Stimulated activated CD8-positive, alpha-beta memory T cell treated with anti-CD3 and anti-CD28 coated beads, Interleukin-7, amount 100 ng/mL, for 4 hours (primary cell): ENCODE results near the gene HOXA3.

ENCODE experiments used
- DNase-seq, 2 donors: peaks; one replicate each; pipeline ENCODE4 v3.0.0-alpha.2; 2020; ENCODE audit warnings: low read depth in 2 of 2

Gene HOXA3

GRCh38 chr7:27103489-27104226 lies 48.7 kb downstream of the HOXA3 start:
- DNase-seq: no peak

GRCh38 chr7:27102581-27103442 lies 49.6 kb downstream of the HOXA3 start, which contains the start of gene HOXA2:
HOXA2 (minus strand) TSS chr7:27102683; CDS start chr7:27102500, 183 bp downstream.
- DNase-seq: no peak

GRCh38 chr7:27101957-27102580 lies 50.3 kb downstream of the HOXA3 start:
- no peak for DNase-seq

DNA sequence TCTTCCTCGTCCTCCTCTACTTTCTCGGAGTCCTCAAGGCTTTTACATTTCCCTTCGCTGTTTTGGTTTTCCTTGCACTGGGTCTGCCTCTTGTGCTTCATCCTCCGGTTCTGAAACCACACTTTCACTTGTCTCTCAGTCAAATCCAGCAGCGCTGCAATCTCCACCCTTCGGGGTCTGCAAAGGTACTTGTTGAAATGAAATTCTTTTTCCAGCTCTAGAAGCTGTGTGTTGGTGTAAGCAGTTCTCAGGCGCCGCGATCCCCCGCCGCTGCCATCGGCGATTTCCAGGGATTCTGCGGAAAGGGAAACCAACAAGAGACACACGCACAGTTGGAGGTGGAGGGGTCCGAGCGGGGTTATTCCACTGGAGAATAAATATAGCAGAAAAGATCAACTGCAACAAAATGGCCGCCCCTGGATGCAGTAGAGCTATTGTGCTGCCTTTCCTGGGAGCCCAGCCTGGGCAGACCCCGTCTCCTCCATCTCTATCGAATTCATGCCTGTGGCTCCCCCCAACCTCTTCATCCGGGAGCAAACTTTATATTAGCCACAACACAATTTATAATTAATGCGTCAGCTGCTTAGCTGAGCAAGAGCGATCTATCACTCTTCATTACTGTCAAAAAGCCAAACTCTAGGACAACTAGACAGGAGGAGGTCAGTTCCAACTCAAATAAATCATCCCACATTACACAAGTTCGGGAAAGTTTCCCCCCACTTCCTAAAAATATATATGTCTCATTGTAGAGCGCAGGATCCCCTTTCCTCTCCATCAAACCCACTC lies 51.0 kb downstream of the HOXA3 start:
- no peak for DNase-seq

DNA sequence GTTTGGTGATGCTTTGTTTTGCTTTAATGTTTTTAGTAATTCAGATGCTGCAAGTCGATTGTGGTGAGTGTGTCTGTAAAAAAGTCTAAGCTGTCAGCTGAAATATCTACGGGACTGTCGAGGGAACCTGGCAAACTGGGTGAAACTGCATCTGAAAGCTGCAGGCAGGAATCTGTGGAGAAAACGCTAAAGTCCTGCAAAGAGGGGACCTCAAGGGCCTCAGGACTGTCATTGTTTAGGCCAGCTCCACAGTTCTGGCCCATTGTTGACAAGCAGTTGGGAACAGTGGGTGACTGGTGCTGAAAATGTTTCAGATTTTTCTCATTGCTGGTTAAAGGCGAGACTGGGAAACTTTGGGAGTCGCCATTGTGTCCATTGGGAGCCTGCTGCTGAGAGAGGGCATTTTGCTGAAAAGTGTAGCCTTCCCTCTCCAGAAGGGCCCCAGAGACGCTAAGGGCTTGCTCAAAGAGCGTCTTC lies 51.7 kb downstream of the HOXA3 start:
- DNase-seq: no peak

DNA sequence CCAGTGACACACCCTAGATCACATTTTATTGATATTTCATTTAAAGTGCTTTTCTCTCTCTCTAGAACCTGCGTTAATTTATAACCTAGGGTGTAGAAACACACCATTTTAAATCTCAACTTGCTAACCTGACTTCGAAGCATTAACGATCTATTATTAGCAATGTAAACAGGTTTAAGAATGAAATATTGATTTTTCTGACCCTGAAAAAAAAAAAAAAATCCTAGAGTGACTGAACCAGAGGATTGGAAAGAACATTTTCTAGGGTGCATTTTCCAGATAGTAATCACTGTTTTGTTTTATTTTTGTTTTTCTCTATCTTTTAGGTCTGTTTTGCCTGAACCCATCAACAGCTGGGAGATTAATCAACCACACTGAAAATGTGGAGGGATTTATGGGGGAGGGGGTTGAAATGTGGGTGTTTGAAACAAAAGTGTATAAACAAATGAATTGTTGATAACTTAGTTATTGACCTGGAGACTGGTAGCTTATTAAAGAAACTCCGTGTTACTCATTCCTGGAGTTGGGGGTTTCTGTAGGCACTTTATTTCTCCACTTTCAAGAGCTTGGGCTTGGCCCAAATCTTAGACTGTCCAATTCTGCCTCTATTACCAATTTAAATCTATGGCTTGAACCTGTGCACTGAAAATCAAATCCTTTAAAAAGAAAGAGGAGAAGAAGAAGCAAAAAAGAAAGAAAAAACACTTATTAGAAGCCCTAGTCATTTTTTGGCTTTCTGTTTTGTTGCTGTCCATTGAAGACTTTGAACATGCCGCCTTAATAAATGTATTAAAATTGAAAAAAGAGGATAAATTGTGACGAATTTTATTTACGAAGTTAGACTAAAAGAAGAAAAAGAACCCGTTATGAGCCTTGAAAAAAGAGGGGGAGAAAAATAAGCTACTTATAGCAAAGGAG lies 52.7 kb downstream of the HOXA3 start:
- DNase-seq: no peak

DNA sequence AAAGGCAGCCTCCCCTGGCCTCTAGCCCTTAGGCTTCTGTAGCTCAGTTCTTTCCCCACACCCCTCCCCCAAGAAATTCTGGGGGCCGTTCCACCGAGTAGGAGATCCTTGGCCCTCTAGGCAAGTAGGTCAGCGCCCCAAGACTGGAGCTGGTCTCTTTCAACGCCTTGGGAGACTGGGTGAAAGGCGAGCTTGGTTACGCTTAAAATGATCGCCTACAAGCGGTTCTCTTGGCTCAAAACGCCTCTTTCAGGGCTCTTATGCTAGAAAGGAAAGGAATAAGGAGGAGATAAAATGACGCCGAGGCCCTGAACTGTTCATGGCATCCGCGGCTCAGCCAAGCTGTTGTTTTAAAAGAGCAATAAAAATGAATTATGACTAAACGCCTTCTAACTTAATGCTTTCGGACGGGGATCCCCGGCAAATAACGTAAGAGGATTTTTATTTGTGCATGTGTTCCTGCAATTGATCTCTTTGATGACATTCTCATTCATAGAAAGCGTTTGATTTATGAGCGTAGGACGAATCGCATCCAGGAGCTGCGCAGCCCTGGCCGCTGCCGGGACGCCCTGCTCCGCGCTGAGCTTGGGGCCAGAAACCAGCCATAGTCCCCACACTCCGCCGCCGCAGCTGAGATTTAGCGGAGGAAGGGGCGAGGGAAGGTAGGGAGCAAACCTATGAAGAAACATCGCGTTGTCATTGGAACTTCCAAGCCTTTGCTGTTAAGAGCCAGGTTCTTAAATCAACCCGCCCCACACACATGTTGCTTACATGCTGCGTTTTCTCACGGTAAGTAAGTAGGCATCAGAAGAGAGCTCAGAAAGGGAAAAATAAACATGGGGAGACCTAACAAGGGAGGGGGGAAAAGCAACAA lies 53.6 kb downstream of the HOXA3 start:
- no peak for DNase-seq

GRCh38 chr7:27097686-27098577 lies 54.5 kb downstream of the HOXA3 start:
- no peak for DNase-seq

DNA sequence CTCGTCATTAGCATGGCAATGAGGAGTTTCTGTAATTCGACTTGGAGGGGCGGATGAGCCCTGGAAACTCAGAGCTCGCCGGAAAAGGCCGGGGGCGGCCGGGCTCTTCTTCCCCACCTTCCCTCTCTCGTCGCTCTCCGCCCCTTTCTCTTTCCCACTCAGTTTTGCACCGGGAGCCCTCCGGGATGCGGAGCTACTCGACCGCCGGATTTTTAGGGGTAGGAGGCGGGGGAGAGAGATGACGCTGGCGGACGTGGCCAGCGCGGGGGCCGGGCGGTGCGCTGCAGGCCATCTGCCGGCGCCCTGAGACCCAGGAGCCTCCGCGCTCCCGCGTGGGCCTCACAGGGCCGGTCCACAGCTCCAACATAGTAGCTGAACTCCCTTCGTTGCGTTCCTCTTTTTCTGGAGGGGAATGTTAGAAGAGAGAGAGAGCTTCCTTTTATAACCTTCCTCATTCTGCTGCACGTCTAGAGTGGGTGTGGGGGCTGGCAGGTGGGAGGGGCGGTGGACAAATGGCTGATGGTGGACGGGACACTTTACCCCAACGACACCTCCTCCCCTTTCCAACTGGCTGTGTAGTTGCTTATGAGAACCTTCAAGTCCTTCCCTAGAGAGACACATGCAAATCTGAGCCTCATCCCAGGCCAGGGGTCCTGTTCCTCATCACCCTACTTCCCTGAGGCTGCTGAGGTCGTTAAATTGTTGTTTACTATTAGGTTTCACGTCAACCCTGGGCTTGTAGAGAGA lies 55.4 kb downstream of the HOXA3 start:
- DNase-seq: no peak

DNA sequence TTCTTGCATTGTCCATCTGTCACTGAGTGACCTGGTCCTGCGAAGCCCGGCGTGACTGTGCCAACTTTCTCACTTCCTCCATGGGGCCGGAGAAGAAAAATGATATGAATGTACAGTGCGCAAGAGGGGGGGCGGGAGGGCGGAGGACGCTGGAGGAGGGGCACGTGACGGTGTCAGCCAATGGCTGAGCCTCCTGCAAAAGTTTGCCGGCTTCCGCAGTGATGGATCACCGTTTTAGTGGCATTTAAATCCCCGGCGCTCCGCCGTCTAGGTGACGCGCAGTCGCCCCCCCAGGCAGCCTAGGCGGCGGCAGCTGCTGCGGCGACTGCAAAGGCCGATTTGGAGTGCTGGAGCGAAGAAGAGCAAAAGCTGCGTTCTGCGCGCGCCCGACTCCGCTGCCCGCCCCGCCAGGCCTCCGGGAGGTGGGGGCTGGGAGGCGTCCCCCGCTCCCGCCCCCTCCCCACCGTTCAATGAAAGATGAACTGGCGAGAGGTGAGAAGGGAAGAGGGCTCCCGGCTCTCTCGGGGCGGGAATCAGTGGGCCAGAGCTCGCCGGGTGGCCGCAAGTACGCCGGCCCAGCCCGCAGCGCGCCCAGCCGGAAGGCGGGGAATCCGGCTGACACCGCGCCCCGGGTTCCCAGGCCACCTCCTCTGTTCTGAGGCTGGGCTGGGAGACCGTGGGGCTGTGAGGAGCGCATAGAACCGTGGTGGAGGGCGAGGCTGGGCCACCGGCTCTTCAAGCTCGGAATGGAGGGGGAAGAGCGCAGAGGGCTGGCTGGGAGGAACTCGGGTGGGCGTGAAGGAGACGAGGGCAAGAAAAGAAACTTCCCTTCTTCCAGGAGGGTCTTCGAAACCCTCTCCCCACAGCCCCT lies 56.3 kb downstream of the HOXA3 start, which contains the start of gene HOXA1:
HOXA1 (minus strand) TSS at position 104 of the 871 bp plus-strand sequence; CDS start at position 16, 88 bp downstream.
- peak; percentile 56 to 69 for DNase-seq

DNA sequence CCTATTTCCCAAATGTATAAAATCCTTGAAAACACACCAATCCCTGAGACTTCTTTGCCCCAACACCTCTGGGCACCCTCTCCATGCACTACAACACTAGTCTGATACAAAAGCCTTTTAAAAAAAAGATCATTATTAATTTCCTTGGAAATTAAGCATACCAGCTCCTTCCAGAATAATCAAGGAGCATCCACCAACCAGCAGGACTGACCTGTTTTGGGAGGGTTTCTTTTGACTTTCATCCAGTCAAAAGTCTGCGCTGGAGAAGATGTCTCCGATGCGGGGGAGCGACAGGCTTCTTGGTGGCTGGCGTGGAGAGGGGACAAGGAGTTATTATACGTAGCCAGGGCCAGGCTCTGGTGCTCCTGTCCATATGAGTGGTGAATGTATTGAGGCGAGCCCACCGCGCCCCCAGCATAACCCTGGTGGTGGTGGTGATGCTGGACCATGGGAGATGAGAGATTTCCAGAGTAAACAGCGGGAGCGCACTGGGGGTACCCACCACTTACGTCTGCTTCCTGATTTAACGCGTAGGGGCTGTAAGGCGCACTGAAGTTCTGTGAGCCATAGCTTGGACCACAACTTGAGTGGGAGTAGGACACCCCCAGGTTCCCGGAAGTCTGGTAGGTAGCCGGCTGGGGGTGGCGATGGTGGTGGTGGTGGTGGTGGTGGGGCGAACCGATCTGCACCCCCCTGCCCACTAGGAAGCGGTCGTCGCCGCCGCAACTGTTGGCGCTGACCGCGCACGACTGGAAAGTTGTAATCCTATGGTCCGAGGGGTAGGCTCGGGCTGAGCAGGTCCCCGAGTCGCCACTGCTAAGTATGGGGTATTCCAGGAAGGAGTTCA lies 57.1 kb downstream of the HOXA3 start:
- peak; percentile 8 to 26 for DNase-seq

DNA sequence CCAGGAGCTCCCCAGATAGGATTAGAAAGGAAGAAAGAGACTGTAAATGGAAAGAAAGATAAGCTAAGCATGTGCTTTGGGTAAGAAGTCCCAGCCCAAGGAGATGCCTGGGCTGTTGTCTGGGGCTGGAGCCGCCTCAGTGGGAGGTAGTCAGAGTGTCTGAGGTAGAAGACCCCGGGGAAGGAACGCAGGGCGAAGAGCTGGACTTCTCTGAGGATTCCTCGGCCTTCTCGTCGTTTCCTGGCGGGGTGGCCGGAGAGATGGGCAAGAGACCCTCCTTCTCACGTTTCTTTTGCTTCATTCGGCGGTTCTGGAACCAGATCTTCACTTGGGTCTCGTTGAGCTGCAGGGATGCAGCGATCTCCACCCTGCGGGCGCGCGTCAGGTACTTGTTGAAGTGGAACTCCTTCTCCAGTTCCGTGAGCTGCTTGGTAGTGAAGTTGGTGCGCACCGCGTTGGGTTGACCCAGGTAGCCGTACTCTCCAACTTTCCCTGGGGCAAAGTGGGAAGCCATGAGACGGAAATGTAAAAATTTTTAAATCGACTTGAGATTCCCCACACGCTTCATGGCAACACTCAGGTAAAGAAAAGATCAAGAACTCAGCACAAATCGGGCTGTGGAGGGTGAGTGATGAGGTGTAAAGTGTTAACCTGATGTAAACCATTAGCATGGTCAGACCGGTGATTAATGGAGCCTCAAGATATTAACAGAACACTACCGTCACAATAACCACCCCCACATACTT lies 57.9 kb downstream of the HOXA3 start:
- DNase-seq: no peak

DNA sequence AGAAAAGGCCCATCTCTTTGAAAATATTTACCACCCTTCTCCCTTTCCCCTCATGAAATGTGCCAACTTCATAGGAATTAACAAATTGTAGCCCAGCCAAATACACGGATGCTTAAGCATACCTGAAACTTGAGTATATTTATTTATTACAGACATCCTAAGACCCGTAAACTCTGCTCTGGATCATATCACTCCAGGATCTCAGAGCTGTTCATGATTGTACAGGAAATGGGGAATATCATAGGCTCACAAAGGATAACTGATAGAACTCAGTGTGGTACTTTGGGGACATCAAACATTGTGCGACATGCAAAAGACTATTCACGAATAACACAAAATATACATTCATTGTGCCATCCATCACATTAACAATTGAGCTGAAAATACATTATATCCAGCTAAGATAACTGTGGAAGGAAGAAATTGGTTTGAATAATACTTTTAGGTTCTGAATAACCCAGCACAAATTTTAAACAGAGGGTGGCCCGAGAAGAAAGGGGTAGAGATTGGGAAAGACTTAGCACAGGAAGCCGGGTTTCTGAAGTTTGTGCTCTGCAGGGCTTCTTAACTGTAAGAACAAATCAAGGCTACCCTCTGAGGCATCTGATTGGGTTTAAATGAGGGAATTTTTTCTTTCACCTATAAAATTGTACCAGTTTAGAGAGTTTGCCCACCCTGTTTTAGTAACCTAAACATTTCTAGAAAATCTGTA lies 59.0 kb downstream of the HOXA3 start:
- no peak for DNase-seq

DNA sequence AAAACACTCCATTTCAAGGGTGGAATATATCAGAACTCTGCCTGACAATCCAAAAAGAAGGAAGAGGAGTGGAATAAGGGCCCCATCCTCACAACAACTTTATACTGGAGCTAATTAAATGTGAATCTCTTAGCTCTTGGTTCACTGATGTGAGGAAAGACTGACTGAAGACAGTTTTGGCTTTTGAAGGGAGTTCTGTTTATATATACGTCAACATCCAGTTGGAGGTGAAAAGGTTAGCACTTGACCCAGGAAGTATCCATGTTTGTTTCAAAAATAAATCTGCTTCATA lies 59.6 kb downstream of the HOXA3 start:
- no peak for DNase-seq
